H1 (cell line): ENCODE results near the gene DNM1L. TPM values are rescaled to one million over a fixed set of nuclear protein-coding genes. Genes with fewer than 3 reads are reported as not detected.
A peak's percentile ranks its signal among the peaks of the same experiment; 100 is the strongest.

Experiments
- CTCF ChIA-PET: fragments of 300-600 bp; sonication (Branson Sonifier 250); formaldehyde crosslinking; loops from one replicate; lab custom pipeline; 2021; ENCODE audit not compliant: partially characterized antibody; lab: Charles Lee
- POLR2A ChIA-PET: fragments of 300-600 bp; sonication (Branson Sonifier 250); formaldehyde crosslinking; loops from one replicate; lab custom pipeline; 2021; ENCODE audit warnings: inconsistent platforms; ENCODE audit not compliant: partially characterized antibody; lab: Charles Lee
- DNase-seq, 2 experiments: peaks; one replicate each; pipeline versions ENCODE4 v3.0.0 to v3.0.0-alpha.2; 2010 to 2022; ENCODE audit warnings: low spot score in 2 of 2, low read depth in 1 of 2, mixed read lengths in 1 of 2
- FAIRE-seq: peaks from 2 replicates; lab custom pipeline; 2011; peaks lifted over from hg19 to GRCh38; lab: Jason Lieb, UNC
- H2AFZ ChIP-seq: 2 replicates; pipeline ENCODE4 v1.8.1; 2012; ENCODE audit warnings: low read length, inconsistent platforms
- H2AK5ac ChIP-seq: 2 replicates; pipeline ENCODE4 v1.6.1; 2013; ENCODE audit warnings: low read depth, low read length
- H2BK120ac ChIP-seq: replicated peaks from 2 replicates; pipeline ENCODE3; 2013; ENCODE audit warnings: low read depth, low read length, inconsistent platforms
- H2BK12ac ChIP-seq: 2 replicates; pipeline ENCODE4 v1.6.1; 2013; ENCODE audit warnings: low read depth, low read length
- H2BK15ac ChIP-seq: 2 replicates; pipeline ENCODE4 v1.6.1; 2013; ENCODE audit warnings: low read length
- H2BK20ac ChIP-seq: 2 replicates; pipeline ENCODE4 v1.6.1; 2013; ENCODE audit warnings: low read length
- H2BK5ac ChIP-seq: 2 replicates; pipeline ENCODE4 v1.6.1; 2013; ENCODE audit warnings: low read depth, low read length
- H3K14ac ChIP-seq: 2 replicates; pipeline ENCODE4 v1.6.1; 2013; ENCODE audit warnings: inconsistent platforms; ENCODE audit not compliant: insufficient read length
- H3K18ac ChIP-seq: 2 replicates; pipeline ENCODE4 v1.6.1; 2013; ENCODE audit warnings: low read length; ENCODE audit errors: extremely low read depth
- H3K23ac ChIP-seq: 2 replicates; pipeline ENCODE4 v1.6.1; 2013; ENCODE audit warnings: inconsistent platforms; ENCODE audit not compliant: insufficient read length
- H3K23me2 ChIP-seq: 2 replicates; pipeline ENCODE4 v1.6.1; 2013; ENCODE audit warnings: low read depth, low read length
- H3K27ac ChIP-seq: 2 replicates; pipeline ENCODE4 v1.6.1; 2011; ENCODE audit warnings: low read depth, low read length, inconsistent platforms
- H3K27me3 ChIP-seq, 4 experiments: replicated peaks in 1 of 4; 1 replicate in 1 of 4; 2 replicates in 3 of 4; pipeline versions ENCODE4 v1.6.1 to v1.8.1; 2011 to 2013; ENCODE audit warnings: low read length in 3 of 4, mild to moderate bottlenecking in 3 of 4, inconsistent platforms in 2 of 4, mixed read lengths in 2 of 4, moderate library complexity in 1 of 4; ENCODE audit not compliant: control insufficient read depth in 3 of 4, insufficient read depth in 3 of 4; ENCODE audit errors: extremely low read depth in 1 of 4
- H3K36me3 ChIP-seq, 4 experiments: 2 replicates each; pipeline versions ENCODE4 v1.6.1 to v1.8.1; 2011 to 2013; ENCODE audit warnings: mild to moderate bottlenecking in 4 of 4, low read length in 3 of 4, moderate library complexity in 2 of 4, control low read depth in 1 of 4, inconsistent platforms in 1 of 4; ENCODE audit not compliant: insufficient read depth in 4 of 4, control insufficient read depth in 2 of 4
- H3K4ac ChIP-seq: replicated peaks from 2 replicates; pipeline ENCODE3; 2013; ENCODE audit warnings: low read length, low read depth, mixed read lengths, inconsistent platforms; ENCODE audit not compliant: insufficient read length
- H3K4me1 ChIP-seq, 4 experiments: replicated peaks in 1 of 4; 1 replicate in 1 of 4; 2 replicates in 3 of 4; pipeline versions ENCODE4 v1.6.1 to v1.8.1; 2011 to 2013; ENCODE audit warnings: low read length in 3 of 4, inconsistent platforms in 2 of 4, mixed read lengths in 1 of 4; ENCODE audit not compliant: insufficient read depth in 4 of 4, control insufficient read depth in 3 of 4
- H3K4me2 ChIP-seq, 2 experiments: 2 replicates each; pipeline versions ENCODE4 v1.6.1 to v1.8.1; 2011 to 2013; ENCODE audit warnings: low read depth in 2 of 2, low read length in 2 of 2, control low read depth in 1 of 2, inconsistent platforms in 1 of 2, mild to moderate bottlenecking in 1 of 2; ENCODE audit not compliant: insufficient read depth in 1 of 2
- H3K4me3 ChIP-seq, 4 experiments: fragments of 200-600, 300-600 bp in 1 of 4; sonication (generic), shearing (Covaris generic), sonication (Bioruptor Twin) in 1 of 4; 2 replicates each; pipeline versions ENCODE4 v1.5.1 to v1.8.1; 2011 to 2016; ENCODE audit warnings: low read length in 4 of 4, low read depth in 3 of 4, control low read depth in 2 of 4, inconsistent platforms in 2 of 4, mild to moderate bottlenecking in 2 of 4, mixed read lengths in 1 of 4, moderate library complexity in 1 of 4; ENCODE audit not compliant: insufficient read depth in 2 of 4; ENCODE audit errors: extremely low read depth in 1 of 4
- H3K56ac ChIP-seq: replicated peaks from 2 replicates; pipeline ENCODE3; 2013; ENCODE audit warnings: low read depth, mild to moderate bottlenecking, mixed read lengths, low read length, inconsistent platforms; ENCODE audit not compliant: insufficient read length
- H3K79me1 ChIP-seq: 2 replicates; pipeline ENCODE4 v1.6.1; 2013; ENCODE audit warnings: low read depth, low read length, control low read depth
- H3K79me2 ChIP-seq, 2 experiments: 2 replicates each; pipeline versions ENCODE4 v1.6.1 to v1.8.1; 2012 to 2013; ENCODE audit warnings: low read length in 2 of 2, mild to moderate bottlenecking in 2 of 2, inconsistent platforms in 1 of 2; ENCODE audit not compliant: insufficient read depth in 2 of 2, control insufficient read depth in 1 of 2
- H3K9ac ChIP-seq, 4 experiments: replicated peaks in 1 of 4; 1 replicate in 1 of 4; 2 replicates in 3 of 4; pipeline versions ENCODE4 v1.6.1 to v1.8.1; 2011 to 2013; ENCODE audit warnings: low read depth in 3 of 4, low read length in 3 of 4, control low read depth in 2 of 4, mild to moderate bottlenecking in 2 of 4, moderate library complexity in 2 of 4, inconsistent platforms in 1 of 4; ENCODE audit errors: extremely low read depth in 1 of 4
- H3K9me3 ChIP-seq, 2 experiments: 2 replicates each; pipeline versions ENCODE4 v1.6.1 to v1.8.1; 2012 to 2013; ENCODE audit warnings: mild to moderate bottlenecking in 2 of 2, moderate library complexity in 2 of 2, control low read depth in 1 of 2, inconsistent platforms in 1 of 2, low read depth in 1 of 2, low read length in 1 of 2, mixed read lengths in 1 of 2; ENCODE audit not compliant: insufficient read depth in 2 of 2
- H4K20me1 ChIP-seq, 2 experiments: replicated peaks in 1 of 2; 2 replicates each; pipeline versions ENCODE3 to v1.8.1; 2011 to 2013; ENCODE audit warnings: inconsistent platforms in 2 of 2, low read length in 2 of 2, mild to moderate bottlenecking in 1 of 2; ENCODE audit not compliant: insufficient read depth in 2 of 2, control insufficient read depth in 1 of 2
- H4K5ac ChIP-seq: 2 replicates; pipeline ENCODE4 v1.6.1; 2013; ENCODE audit warnings: low read length, low read depth, mixed read lengths, inconsistent platforms; ENCODE audit not compliant: insufficient read length
- H4K8ac ChIP-seq: 2 replicates; pipeline ENCODE4 v1.8.0; 2013; ENCODE audit warnings: mild to moderate bottlenecking, moderate library complexity, low read length, inconsistent platforms; ENCODE audit not compliant: insufficient read depth; ENCODE audit errors: extremely low read depth
- H4K91ac ChIP-seq: replicated peaks from 2 replicates; pipeline ENCODE3; 2013; ENCODE audit warnings: low read length, mixed read lengths, inconsistent platforms; ENCODE audit not compliant: insufficient read length
- BRCA1 ChIP-seq: IDR thresholded peaks from 2 replicates; pipeline ENCODE4 v1.6.1; 2012; ENCODE audit warnings: low read depth, low read length, improper control_type of control experiment
- CTCF ChIP-seq, 3 experiments: IDR thresholded peaks; 1 replicate in 2 of 3; 2 replicates in 1 of 3; pipeline versions ENCODE4 v1.5.1 to v1.6.1; 2011; ENCODE audit warnings: low read length in 3 of 3, mild to moderate bottlenecking in 3 of 3, inconsistent platforms in 2 of 3, low read depth in 1 of 3, moderate library complexity in 1 of 3; ENCODE audit not compliant: insufficient read depth in 1 of 3; ENCODE audit errors: control extremely low read depth in 1 of 3
- GABPA ChIP-seq: IDR thresholded peaks from 2 replicates; pipeline ENCODE4 v1.6.1; 2011; ENCODE audit warnings: mild to moderate bottlenecking, low read length, moderate library complexity, borderline replicate concordance; ENCODE audit not compliant: insufficient read depth
- JUND ChIP-seq: IDR thresholded peaks from 2 replicates; pipeline ENCODE4 v1.6.1; 2011; ENCODE audit warnings: mild to moderate bottlenecking, improper control_type of control experiment, low read length
- KDM1A ChIP-seq: fragments of 200-600, 300-600 bp; sonication (generic); IDR thresholded peaks from 2 replicates; pipeline ENCODE4 v1.7.1; 2016; ENCODE audit warnings: mild to moderate bottlenecking, low read length, borderline replicate concordance
- KDM4A ChIP-seq: IDR thresholded peaks from one replicate; pipeline ENCODE4 v1.7.1; 2012; ENCODE audit warnings: low read depth, mild to moderate bottlenecking, moderate library complexity, low read length, inconsistent platforms; ENCODE audit not compliant: severe bottlenecking
- RBBP5 ChIP-seq: IDR thresholded peaks from 2 replicates; pipeline ENCODE4 v1.7.1; 2012; ENCODE audit warnings: low read depth, mild to moderate bottlenecking, inconsistent platforms, low read length, moderate library complexity, borderline replicate concordance
- SAP30 ChIP-seq: fragments of 300-600 bp; sonication (generic); IDR thresholded peaks from 2 replicates; pipeline ENCODE4 v1.7.1; 2012; ENCODE audit warnings: low read length, moderate library complexity, mild to moderate bottlenecking, inconsistent platforms; ENCODE audit not compliant: insufficient read depth, insufficient replicate concordance
- SP1 ChIP-seq: IDR thresholded peaks from 2 replicates; pipeline ENCODE4 v1.6.1; 2011; ENCODE audit warnings: low read depth, low read length
- SRF ChIP-seq: IDR thresholded peaks from 2 replicates; pipeline ENCODE4 v1.6.1; 2011; ENCODE audit warnings: mild to moderate bottlenecking, low read depth, low read length, moderate library complexity
- TAF1 ChIP-seq: IDR thresholded peaks from 2 replicates; pipeline ENCODE4 v1.6.1; 2011; ENCODE audit warnings: mild to moderate bottlenecking, low read depth, low read length
- YY1 ChIP-seq: IDR thresholded peaks from 2 replicates; pipeline ENCODE4 v1.6.1; 2011; ENCODE audit warnings: low read depth, mild to moderate bottlenecking, low read length
- WGBS, 2 experiments: shearing (Covaris generic) in 1 of 2; methylation state at CpG; one replicate each; pipeline versions ENCODE4 v1.1.6 to v1.1.7; 2013 to 2015; ENCODE audit warnings: low lambda C conversion rate in 2 of 2, mixed read lengths in 2 of 2, inconsistent platforms in 1 of 2, low coverage in 1 of 2, missing lambda C conversion rate in 1 of 2; ENCODE audit not compliant: insufficient replicate concordance in 2 of 2, insufficient coverage in 1 of 2, insufficient read length in 1 of 2; ENCODE audit errors: extremely low coverage in 1 of 2, missing lambda C conversion rate in 1 of 2; 5-methylcytosine and 5-hydroxymethylcytosine counted together
- polyA plus RNA-seq, 7 experiments: library from polyadenylated mRNA; depleted of rRNA in 3 of 7; stranded (reverse) in 5 of 7; unstranded in 2 of 7; fragments of >200 nt in 5 of 7; fragments of 200-250 nt in 2 of 7; gene quantifications; 1 replicate in 5 of 7; 2 replicates in 1 of 7; 4 replicates in 1 of 7; pipeline versions ENCODE4 v1.2.1 to v1.2.3, GENCODE V29; 2011 to 2013; ENCODE audit warnings: missing spikeins in 2 of 7, mixed read lengths in 2 of 7
- total RNA-seq: library from RNA; stranded (reverse); fragmentation: NEBNext Ultra II Directional; extraction: Animal tissue kit (Norgen Biotek cat#: 25700); gene quantifications from 2 replicates; pipeline ENCODE4 v1.2.1, GENCODE V29; 2021

DNM1L gene
- total and polyA plus RNA-seq, 2 of the 8 experiments (the other 6 are each of a cell fraction or from before 2014, with no cell fraction given): 23.7 to 93.9 TPM

GRCh38 chr12:32666018-32666417 lies 13.1 kb upstream of the DNM1L start:
- Histone ChIP-seq H3K27ac (no peak overlapping the region), H3K9ac (no peak overlapping the region), H2BK5ac (no peak overlapping the region), H3K27me3 (0 out of 7 replicates have a peak, but pooled peaks cover 0 to 1% (median 0%) of the 10 kb centered on the region in 4 experiments), H2BK15ac (no peak overlapping the region), H4K91ac (no peak overlapping the region), H4K20me1 (no peaks in the 10 kb centered on the region), H3K4me1 (peaks cover 0 to 2% (median under 1%) of the 10 kb centered on the region in 4 experiments; a peak in 3 of 7 replicates), H3K4ac (no peak overlapping the region), H3K23me2 (no peaks in the 10 kb centered on the region; the same call in 1 of the 2 replicates), H3K18ac (no peak overlapping the region), H3K23ac (no peak overlapping the region), H2BK20ac (no peak overlapping the region), H3K14ac (no peak overlapping the region), H3K79me1 (no peaks in the 10 kb centered on the region), H3K79me2 (no peaks in the 10 kb centered on the region), H3K4me3 (no peak overlapping the region), H2AK5ac (no peak overlapping the region), H4K5ac (no peak overlapping the region), H2BK120ac (no peak overlapping the region), H4K8ac (no peak overlapping the region), H2BK12ac (no peak overlapping the region), H2AFZ (no peak overlapping the region), H3K56ac (no peak overlapping the region), H3K4me2 (no peak overlapping the region; a peak in 1 of 4 replicates), H3K9me3 (no peaks in the 10 kb centered on the region), H3K36me3 (no peaks in the 10 kb centered on the region)
- peak in 1 of 2 experiments; percentile 39 for DNase-seq
- WGBS, 2 experiments: 85% methylated on average over 9 of the region's 14 CpGs; no CpG with 5 or more reads in 1 of the 2 experiments
- POLR2A ChIA-PET: interaction anchor here (0.7 kb wide), 1 partner anchor 209 kb away, joined by 4 read pairs; no protein-coding TSS in a partner anchor
- CTCF ChIA-PET: interaction anchor here (7.4 kb wide), 1 partner anchor 8 kb away, joined by 63 read pairs; no protein-coding TSS in a partner anchor
- FAIRE-seq: no peak
- TF ChIP-seq JUND (no peak), SRF (no peak), KDM4A (no peak), KDM1A (no peak), SAP30 (no peak), BRCA1 (no peak), SP1 (no peak), GABPA (no peak), CTCF (IDR thresholded peaks at IDR 0.05; ENCODE audit: control extremely low read depth in 1 of 3, insufficient read depth in 1 of 3, low read depth in 1 of 3, low read length in 3 of 3) (no peak), TAF1 (no peak), YY1 (no peak), RBBP5 (no peak)
